ENCODE measurements around the gene PPP1R1A.

Gene PPP1R1A

GRCh38 chr12:54583726-54584125 is 4.7 kb downstream of the PPP1R1A start:
- Histone ChIP-seq H3K4me1 (ENCODE audit: control insufficient read depth, insufficient read depth, low read length) (peaks cover 7% of the 10 kb centered on the region), H3K27me3 (ENCODE audit: control insufficient read depth, insufficient read depth, low read length) (no peaks in the 10 kb centered on the region), H3K9ac (ENCODE audit: low read length) (no peak overlapping the region), H3K4me3 (ENCODE audit: low read length) (no peak overlapping the region), H3K36me3 (ENCODE audit: control insufficient read depth, insufficient read depth, low read length) (no peaks in the 10 kb centered on the region), H3K27ac (ENCODE audit: low read depth, low read length) (no peak overlapping the region)

DNA sequence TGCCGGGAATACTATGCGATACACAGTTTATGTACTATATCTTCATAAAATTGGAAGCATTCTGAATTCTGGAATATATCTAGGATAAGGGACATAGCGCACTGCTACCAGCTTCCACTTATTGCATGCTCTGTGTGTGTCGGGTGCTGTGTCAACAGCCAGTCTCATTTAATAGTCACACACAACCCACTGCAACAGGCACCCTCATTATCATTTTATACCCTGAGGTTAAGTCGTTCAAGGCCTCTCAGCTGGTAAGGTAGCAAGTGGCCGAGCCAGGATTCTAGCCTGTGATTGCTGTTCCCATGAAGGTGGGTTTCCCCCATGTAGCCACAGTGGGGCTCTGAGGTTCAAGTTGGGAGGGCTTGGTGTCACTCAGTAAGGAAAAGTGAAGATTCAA is 7.0 kb downstream of the PPP1R1A start:
- Histone ChIP-seq H3K27ac (ENCODE audit: low read depth, low read length) (no peak overlapping the region), H3K9ac (ENCODE audit: low read length) (no peak overlapping the region), H3K36me3 (ENCODE audit: control insufficient read depth, insufficient read depth, low read length) (no peaks in the 10 kb centered on the region), H3K27me3 (ENCODE audit: control insufficient read depth, insufficient read depth, low read length) (no peaks in the 10 kb centered on the region), H3K4me3 (ENCODE audit: low read length) (no peak overlapping the region), H3K4me1 (ENCODE audit: control insufficient read depth, insufficient read depth, low read length) (no peaks in the 10 kb centered on the region)

GRCh38 chr12:54579696-54580333 is 8.6 kb downstream of the PPP1R1A start:
- Histone ChIP-seq H3K9ac (ENCODE audit: low read length) (no peak overlapping the region), H3K27me3 (ENCODE audit: control insufficient read depth, insufficient read depth, low read length) (no peaks in the 10 kb centered on the region), H3K4me3 (ENCODE audit: low read length) (no peak overlapping the region), H3K27ac (ENCODE audit: low read depth, low read length) (no peak overlapping the region), H3K4me1 (ENCODE audit: control insufficient read depth, insufficient read depth, low read length) (no peaks in the 10 kb centered on the region), H3K36me3 (ENCODE audit: control insufficient read depth, insufficient read depth, low read length) (no peaks in the 10 kb centered on the region)

DNA sequence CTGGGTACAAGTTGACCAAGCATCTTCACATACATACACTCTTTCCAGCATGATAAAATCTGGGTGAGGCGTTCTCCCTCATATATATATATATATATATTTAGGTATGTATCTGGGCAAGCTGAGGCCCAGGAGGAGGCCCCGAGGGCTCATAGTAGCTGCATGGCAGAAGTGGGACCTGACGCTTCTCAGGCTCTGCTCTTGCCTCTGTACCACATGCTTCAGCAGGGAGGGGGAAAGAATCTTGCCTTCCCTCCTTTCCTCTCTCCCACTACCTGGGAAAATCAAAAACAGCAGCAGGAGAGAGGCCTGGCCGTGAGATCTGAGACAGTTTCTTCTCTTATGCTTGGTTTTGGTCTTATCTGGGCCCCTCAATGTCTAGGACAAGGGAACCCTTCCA is 9.2 kb downstream of the PPP1R1A start:
- Histone ChIP-seq H3K27ac (ENCODE audit: low read depth, low read length) (no peak overlapping the region), H3K4me3 (ENCODE audit: low read length) (no peak overlapping the region), H3K4me1 (ENCODE audit: control insufficient read depth, insufficient read depth, low read length) (no peaks in the 10 kb centered on the region), H3K36me3 (ENCODE audit: control insufficient read depth, insufficient read depth, low read length) (no peaks in the 10 kb centered on the region), H3K27me3 (ENCODE audit: control insufficient read depth, insufficient read depth, low read length) (no peaks in the 10 kb centered on the region), H3K9ac (ENCODE audit: low read length) (no peak overlapping the region)

DNA sequence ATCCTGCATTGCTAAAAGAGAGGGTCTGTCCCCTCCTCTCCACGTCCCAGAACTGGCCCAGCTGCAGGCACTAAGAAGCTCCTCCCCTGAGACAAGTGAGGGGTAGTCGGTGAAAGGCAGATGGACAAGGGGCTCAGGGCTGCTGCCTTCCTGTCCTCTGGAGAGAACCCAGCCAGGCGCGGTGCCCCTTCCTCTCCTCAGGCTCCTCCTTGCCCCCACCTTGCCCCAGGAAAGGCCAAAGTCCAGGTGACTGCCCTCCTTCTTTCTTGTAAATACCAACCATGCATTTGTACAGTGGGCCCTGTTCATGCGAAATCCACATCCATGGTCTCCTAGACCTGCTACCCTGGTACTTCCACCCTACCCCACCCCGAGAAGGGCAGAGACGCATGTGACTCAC is 9.7 kb downstream of the PPP1R1A start:
- no peak overlapping the region for H3K27ac ChIP-seq (ENCODE audit: low read depth, low read length)
- no peaks in the 10 kb centered on the region for H3K27me3 ChIP-seq (ENCODE audit: control insufficient read depth, insufficient read depth, low read length)
- H3K4me3 ChIP-seq (ENCODE audit: low read length): no peak overlapping the region
- no peak overlapping the region for H3K9ac ChIP-seq (ENCODE audit: low read length)
- no peaks in the 10 kb centered on the region for H3K4me1 ChIP-seq (ENCODE audit: control insufficient read depth, insufficient read depth, low read length)
- H3K36me3 ChIP-seq (ENCODE audit: control insufficient read depth, insufficient read depth, low read length): no peaks in the 10 kb centered on the region

- no peak overlapping the region for H3K9ac ChIP-seq (ENCODE audit: low read length)
- H3K27me3 ChIP-seq (ENCODE audit: control insufficient read depth, insufficient read depth, low read length): no peaks in the 10 kb centered on the region
- H3K4me1 ChIP-seq (ENCODE audit: control insufficient read depth, insufficient read depth, low read length): no peaks in the 10 kb centered on the region
- no peak overlapping the region for H3K4me3 ChIP-seq (ENCODE audit: low read length)
- H3K36me3 ChIP-seq (ENCODE audit: control insufficient read depth, insufficient read depth, low read length): no peaks in the 10 kb centered on the region
- H3K27ac ChIP-seq (ENCODE audit: low read depth, low read length): no peak overlapping the region
Measured at GRCh38 chr12:54572881-54573280, 15.6 kb downstream of the PPP1R1A start.

GRCh38 chr12:54571193-54572188 is 17.0 kb downstream of the PPP1R1A start:
- Histone ChIP-seq H3K27ac (ENCODE audit: low read depth, low read length) (no peak overlapping the region), H3K36me3 (ENCODE audit: control insufficient read depth, insufficient read depth, low read length) (no peaks in the 10 kb centered on the region), H3K4me3 (ENCODE audit: low read length) (no peak overlapping the region), H3K27me3 (ENCODE audit: control insufficient read depth, insufficient read depth, low read length) (no peaks in the 10 kb centered on the region), H3K9ac (ENCODE audit: low read length) (no peak overlapping the region), H3K4me1 (ENCODE audit: control insufficient read depth, insufficient read depth, low read length) (no peaks in the 10 kb centered on the region)

- no peaks in the 10 kb centered on the region for H3K36me3 ChIP-seq (ENCODE audit: control insufficient read depth, insufficient read depth, low read length)
- no peaks in the 10 kb centered on the region for H3K4me1 ChIP-seq (ENCODE audit: control insufficient read depth, insufficient read depth, low read length)
- H3K9ac ChIP-seq (ENCODE audit: low read length): no peak overlapping the region
- no peaks in the 10 kb centered on the region for H3K27me3 ChIP-seq (ENCODE audit: control insufficient read depth, insufficient read depth, low read length)
- no peak overlapping the region for H3K27ac ChIP-seq (ENCODE audit: low read depth, low read length)
- H3K4me3 ChIP-seq (ENCODE audit: low read length): no peak overlapping the region
Measured at GRCh38 chr12:54569995-54570528, 18.4 kb downstream of the PPP1R1A start.

- no peak overlapping the region for H3K9ac ChIP-seq (ENCODE audit: low read length)
- H3K27ac ChIP-seq (ENCODE audit: low read depth, low read length): no peak overlapping the region
- no peaks in the 10 kb centered on the region for H3K36me3 ChIP-seq (ENCODE audit: control insufficient read depth, insufficient read depth, low read length)
- no peaks in the 10 kb centered on the region for H3K4me1 ChIP-seq (ENCODE audit: control insufficient read depth, insufficient read depth, low read length)
- H3K27me3 ChIP-seq (ENCODE audit: control insufficient read depth, insufficient read depth, low read length): no peaks in the 10 kb centered on the region
- H3K4me3 ChIP-seq (ENCODE audit: low read length): no peak overlapping the region
Measured at GRCh38 chr12:54569072-54569471, 19.4 kb downstream of the PPP1R1A start.

- Histone ChIP-seq H3K4me1 (ENCODE audit: control insufficient read depth, insufficient read depth, low read length) (peaks cover 7% of the 10 kb centered on the region), H3K36me3 (ENCODE audit: control insufficient read depth, insufficient read depth, low read length) (no peaks in the 10 kb centered on the region), H3K9ac (ENCODE audit: low read length) (no peak overlapping the region), H3K4me3 (ENCODE audit: low read length) (no peak overlapping the region), H3K27me3 (ENCODE audit: control insufficient read depth, insufficient read depth, low read length) (no peaks in the 10 kb centered on the region), H3K27ac (ENCODE audit: low read depth, low read length) (no peak overlapping the region)
Measured at GRCh38 chr12:54566792-54567191, 21.7 kb downstream of the PPP1R1A start.

GRCh38 chr12:54565986-54566544 is 22.4 kb downstream of the PPP1R1A start:
- no peaks in the 10 kb centered on the region for H3K36me3 ChIP-seq (ENCODE audit: control insufficient read depth, insufficient read depth, low read length)
- no peak overlapping the region for H3K4me3 ChIP-seq (ENCODE audit: low read length)
- peaks cover 7% of the 10 kb centered on the region for H3K4me1 ChIP-seq (ENCODE audit: control insufficient read depth, insufficient read depth, low read length)
- H3K27ac ChIP-seq (ENCODE audit: low read depth, low read length): no peak overlapping the region
- no peak overlapping the region for H3K9ac ChIP-seq (ENCODE audit: low read length)
- H3K27me3 ChIP-seq (ENCODE audit: control insufficient read depth, insufficient read depth, low read length): no peaks in the 10 kb centered on the region

DNA sequence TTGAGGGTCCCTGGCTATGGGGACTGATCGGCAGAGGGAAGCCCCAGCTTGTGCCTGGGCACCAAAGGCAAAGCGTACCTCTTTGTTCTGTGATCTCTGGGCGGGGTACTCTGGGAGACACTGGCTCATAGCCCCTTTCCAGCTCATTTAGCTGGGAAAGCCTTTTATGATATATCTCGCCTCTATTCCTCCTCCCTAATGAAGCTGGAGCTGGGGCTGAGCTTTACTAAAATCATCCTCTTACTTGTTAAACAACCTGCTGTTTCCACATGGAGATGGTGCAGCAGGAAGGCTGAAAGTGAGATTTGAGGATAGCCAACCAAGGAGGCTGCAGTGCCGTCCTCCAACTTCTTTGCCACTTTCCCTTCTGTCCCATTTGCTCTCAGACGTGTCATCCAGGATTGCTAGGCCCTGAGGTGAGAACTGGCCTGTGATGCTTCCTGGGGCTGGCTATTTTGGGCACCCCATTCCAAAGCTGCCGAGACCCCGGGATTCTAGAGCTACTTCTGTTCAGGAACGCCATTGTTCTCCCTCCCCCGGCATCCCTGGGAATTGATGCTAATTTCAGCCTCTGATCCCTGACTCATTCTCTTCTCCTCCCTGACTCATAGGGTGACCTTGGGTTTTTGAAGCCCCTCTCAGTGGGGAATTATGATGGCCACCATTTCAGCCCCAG is 23.0 kb downstream of the PPP1R1A start:
- H3K36me3 ChIP-seq (ENCODE audit: control insufficient read depth, insufficient read depth, low read length): no peaks in the 10 kb centered on the region
- H3K27me3 ChIP-seq (ENCODE audit: control insufficient read depth, insufficient read depth, low read length): no peaks in the 10 kb centered on the region
- no peak overlapping the region for H3K4me3 ChIP-seq (ENCODE audit: low read length)
- H3K9ac ChIP-seq (ENCODE audit: low read length): no peak overlapping the region
- H3K27ac ChIP-seq (ENCODE audit: low read depth, low read length): no peak overlapping the region
- H3K4me1 ChIP-seq (ENCODE audit: control insufficient read depth, insufficient read depth, low read length): peaks cover 7% of the 10 kb centered on the region

Data from rectal smooth muscle tissue (tissue), 1 donor.